Measurements from ENCODE around the gene MRPL46. TPM values are rescaled to one million over a fixed set of nuclear protein-coding genes. Genes with fewer than 3 reads are reported as not detected.

Gene MRPL46
- total RNA-seq, 1 experiment from 2014 or later: 30.5 TPM

DNA sequence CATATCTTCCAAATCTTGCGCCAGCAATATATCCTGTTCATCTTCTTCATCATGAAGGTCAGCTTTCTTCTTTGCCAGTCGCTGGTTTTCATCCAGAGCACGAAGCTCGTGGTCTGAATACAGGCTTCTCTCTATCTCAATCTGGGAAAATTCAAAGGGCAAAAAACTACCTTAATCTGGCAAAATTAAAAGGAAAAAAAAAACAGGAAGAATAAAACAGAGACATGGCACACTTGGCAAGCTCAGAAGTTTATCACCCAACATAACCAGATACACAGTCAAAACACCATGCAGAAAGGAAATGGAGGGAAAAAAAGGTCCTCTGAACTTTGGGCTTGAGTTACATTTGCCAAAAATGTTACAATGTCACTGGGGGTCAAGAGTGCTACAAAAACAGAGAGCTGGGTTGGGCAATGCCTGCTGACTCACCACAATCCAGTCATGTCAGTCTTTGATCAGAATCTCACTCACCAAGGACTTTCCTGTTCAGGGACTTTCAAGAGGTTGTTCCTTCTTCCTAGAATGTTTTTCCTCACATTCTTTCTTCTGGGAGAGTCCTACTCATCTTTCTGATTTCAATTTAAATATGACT is 1.5 kb downstream of the MRPL46 start:
- no TSS peak for BruUV-seq (replicated peaks)
- no peaks in the 10 kb centered on the region for H3K9me2 ChIP-seq (ENCODE audit: insufficient read depth)
- CTCF ChIA-PET: interaction anchor here (1.2 to 3.3 kb wide), 2 partner anchors 11 to 16 kb away, joined by 3 to 17 read pairs; no protein-coding TSS in a partner anchor
- no peak overlapping the region for H2AFZ ChIP-seq (ENCODE audit: low read depth, low read length, poor library complexity, severe bottlenecking)
- no peak for DNase-seq (ENCODE audit: low read depth, low spot score)
- H3K27me3 ChIP-seq (ENCODE audit: insufficient read depth, low read length): no peaks in the 10 kb centered on the region
- H3K9me3 ChIP-seq (ENCODE audit: control insufficient read depth in 1 of 2, insufficient read depth in 1 of 2, low read depth in 1 of 2, low read length in 2 of 2): no peaks in the 10 kb centered on the region
- peak; percentile 48; the same call in 1 of the 2 replicates for TF ChIP-seq CEBPB (IDR thresholded peaks at IDR 0.05; ENCODE audit: low read depth)
- TF ChIP-seq CBX3 (IDR thresholded peaks at IDR 0.05; ENCODE audit: low read depth): no peak
- no peak for TF ChIP-seq POLR2A (IDR thresholded peaks at IDR 0.05; ENCODE audit: borderline replicate concordance, extremely low read depth, insufficient read depth, insufficient read length)
- no peak for TF ChIP-seq ZFX (IDR thresholded peaks at IDR 0.05)
- TF ChIP-seq FOSL1 (IDR thresholded peaks at IDR 0.05; ENCODE audit: low read depth): no peak
- no peak for TF ChIP-seq SP1 (IDR thresholded peaks at IDR 0.05; ENCODE audit: low read depth)
- TF ChIP-seq, protein P1, sequence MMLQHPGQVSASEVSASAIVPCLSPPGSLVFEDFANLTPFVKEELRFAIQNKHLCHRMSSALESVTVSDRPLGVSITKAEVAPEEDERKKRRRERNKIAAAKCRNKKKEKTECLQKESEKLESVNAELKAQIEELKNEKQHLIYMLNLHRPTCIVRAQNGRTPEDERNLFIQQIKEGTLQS (IDR thresholded peaks at IDR 0.05): no peak
- TF ChIP-seq, protein P2, sequence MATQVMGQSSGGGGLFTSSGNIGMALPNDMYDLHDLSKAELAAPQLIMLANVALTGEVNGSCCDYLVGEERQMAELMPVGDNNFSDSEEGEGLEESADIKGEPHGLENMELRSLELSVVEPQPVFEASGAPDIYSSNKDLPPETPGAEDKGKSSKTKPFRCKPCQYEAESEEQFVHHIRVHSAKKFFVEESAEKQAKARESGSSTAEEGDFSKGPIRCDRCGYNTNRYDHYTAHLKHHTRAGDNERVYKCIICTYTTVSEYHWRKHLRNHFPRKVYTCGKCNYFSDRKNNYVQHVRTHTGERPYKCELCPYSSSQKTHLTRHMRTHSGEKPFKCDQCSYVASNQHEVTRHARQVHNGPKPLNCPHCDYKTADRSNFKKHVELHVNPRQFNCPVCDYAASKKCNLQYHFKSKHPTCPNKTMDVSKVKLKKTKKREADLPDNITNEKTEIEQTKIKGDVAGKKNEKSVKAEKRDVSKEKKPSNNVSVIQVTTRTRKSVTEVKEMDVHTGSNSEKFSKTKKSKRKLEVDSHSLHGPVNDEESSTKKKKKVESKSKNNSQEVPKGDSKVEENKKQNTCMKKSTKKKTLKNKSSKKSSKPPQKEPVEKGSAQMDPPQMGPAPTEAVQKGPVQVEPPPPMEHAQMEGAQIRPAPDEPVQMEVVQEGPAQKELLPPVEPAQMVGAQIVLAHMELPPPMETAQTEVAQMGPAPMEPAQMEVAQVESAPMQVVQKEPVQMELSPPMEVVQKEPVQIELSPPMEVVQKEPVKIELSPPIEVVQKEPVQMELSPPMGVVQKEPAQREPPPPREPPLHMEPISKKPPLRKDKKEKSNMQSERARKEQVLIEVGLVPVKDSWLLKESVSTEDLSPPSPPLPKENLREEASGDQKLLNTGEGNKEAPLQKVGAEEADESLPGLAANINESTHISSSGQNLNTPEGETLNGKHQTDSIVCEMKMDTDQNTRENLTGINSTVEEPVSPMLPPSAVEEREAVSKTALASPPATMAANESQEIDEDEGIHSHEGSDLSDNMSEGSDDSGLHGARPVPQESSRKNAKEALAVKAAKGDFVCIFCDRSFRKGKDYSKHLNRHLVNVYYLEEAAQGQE (IDR thresholded peaks at IDR 0.05; ENCODE audit: low read depth): no peak
- peak overlapping the region; percentile 96 for H3K4me2 ChIP-seq (ENCODE audit: low read length)
- intact Hi-C loops (cut with micrococcal nuclease): no loop called here
- POLR2A ChIA-PET: no interaction called here
- peak overlapping the region; percentile 94 for H3K9ac ChIP-seq (ENCODE audit: low read length)
- H3K36me3 ChIP-seq (ENCODE audit: control insufficient read depth in 1 of 2, insufficient read depth in 2 of 2, low read length in 2 of 2): peaks cover 24 to 28% of the 10 kb centered on the region in 2 experiments; a peak in 3 of 4 replicates
- RAD21 ChIA-PET (ENCODE audit: low non-redundant PET in 1 of 2, low total read pairs in 2 of 2, uncharacterized antibody in 2 of 2, unreplicated experiment in 2 of 2): no interaction called here
- H4K20me1 ChIP-seq (ENCODE audit: insufficient read depth): no peaks in the 10 kb centered on the region
- peak overlapping the region; percentile 2; the same call in 1 of the 2 replicates for H3K27ac ChIP-seq (ENCODE audit: low read depth, low read length)
- H3K4me3 ChIP-seq (replicated peaks in 1 of 2; ENCODE audit: low read depth in 1 of 2, low read length in 2 of 2): peak overlapping the region; percentile 91 to 92
- peaks cover 13 to 17% of the 10 kb centered on the region in 2 experiments for H3K4me1 ChIP-seq (ENCODE audit: control insufficient read depth in 1 of 2, insufficient read depth in 2 of 2, low read length in 2 of 2)
- peaks cover 62% of the 10 kb centered on the region for H3K79me2 ChIP-seq (ENCODE audit: insufficient read depth, low read length)
- ATAC-seq: no peak

Measured in HCT116 (cell line).